GM12873 (cell line): Measurements from ENCODE around the gene SNX27.

ENCODE experiments used
- CTCF ChIP-seq: IDR thresholded peaks from 2 replicates; pipeline ENCODE4 v1.5.1; 2012; ENCODE audit warnings: low read depth, mild to moderate bottlenecking, moderate library complexity, low read length, control low read depth; ENCODE audit not compliant: insufficient read depth; ENCODE audit errors: missing control alignments

Gene SNX27

DNA sequence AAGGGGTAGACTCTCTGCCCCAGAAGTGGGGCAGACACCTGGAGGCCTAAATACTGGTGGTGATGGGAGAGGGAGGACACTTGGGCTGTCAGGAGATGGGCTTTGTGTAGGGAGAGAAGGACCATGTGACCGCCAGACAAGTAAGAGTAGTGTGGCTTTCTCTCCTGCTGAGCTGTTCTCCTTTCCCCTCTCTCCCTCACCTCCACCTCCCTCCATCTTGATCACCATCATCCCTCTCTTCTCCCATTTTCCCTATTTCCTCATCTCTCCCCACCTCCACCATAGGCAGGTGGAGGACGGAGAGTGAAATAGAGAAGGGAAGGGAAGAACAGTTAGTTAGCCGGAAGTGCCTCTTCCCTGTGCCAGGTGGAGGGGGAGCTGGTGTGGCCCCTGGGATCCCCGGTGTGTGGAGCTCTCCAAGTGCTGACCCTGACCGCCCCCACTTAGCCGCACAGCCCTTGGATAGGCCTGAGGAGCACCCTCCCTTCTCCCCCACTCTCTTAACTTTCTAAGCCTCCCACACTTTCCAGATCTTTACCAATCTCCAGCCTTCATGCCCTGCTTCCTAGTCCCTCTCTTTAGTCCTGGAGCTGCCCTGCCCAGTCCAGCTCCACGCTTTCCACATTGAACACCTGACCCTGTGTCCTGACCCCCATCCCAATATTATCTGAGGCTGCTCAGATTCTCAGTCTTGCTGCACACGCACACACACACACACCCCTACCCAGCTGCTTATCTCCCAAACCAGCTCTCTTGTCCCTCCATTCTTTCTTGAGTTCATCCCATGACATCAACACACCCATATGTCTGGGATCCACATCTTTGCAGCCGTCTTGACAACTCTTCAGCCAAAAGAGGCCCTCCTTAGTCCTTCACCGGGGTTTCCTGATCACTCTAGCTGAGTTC is 103.2 kb downstream of the SNX27 start:
- no peak for TF ChIP-seq CTCF

DNA sequence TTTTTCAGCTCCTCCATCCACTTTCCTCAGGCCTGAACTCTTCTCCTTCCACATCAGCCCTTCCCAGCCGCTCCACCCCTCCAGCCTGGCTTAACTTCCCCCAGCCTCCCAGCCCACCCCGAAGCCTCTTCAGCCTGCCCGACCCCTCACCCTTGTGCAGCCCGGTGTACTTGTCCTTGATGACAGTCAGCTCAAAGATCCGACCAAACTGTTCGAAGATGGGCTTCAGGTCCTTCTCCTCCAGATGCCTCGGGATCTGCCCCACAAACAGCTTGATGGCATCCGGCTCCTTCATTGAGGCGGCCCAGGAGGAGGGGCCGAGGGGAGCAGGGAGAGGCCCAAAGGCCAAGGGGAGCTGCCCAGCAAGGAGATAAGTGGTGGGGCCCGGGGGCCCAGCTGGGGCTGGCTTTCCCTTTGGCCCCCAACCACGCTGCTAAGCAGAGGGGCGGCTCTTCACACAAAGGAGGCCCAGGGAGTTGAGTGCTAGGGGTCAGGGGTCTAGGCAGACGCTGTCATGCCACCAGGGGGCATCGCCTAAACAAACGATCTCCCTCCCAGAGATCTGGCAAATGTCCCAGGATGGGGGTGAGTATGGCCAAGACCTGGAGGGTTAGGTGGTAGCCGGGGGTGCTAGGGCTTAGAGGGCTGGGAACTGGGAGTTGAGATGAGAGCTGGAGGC is 104.0 kb downstream of the SNX27 start:
- TF ChIP-seq CTCF, result peak; percentile 31

DNA sequence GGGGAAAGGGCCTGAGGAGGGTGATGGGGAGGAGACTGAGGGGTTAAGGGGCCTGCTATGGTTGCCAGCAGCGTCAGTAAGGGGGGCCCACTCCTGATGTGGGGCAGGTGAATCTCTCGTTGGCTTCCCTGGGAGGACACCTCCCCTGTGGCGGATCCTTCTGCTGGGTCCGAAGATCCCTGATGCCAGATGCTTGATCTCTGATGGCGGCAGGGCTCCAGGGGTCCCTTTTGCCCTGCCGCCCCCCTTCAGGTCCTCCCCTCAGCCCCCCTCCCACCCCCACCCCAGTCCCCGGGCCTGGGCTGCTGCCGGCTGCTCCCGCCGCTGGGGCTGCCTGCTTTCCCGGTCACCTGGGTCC is 104.5 kb downstream of the SNX27 start:
- TF ChIP-seq CTCF, result no peak

DNA sequence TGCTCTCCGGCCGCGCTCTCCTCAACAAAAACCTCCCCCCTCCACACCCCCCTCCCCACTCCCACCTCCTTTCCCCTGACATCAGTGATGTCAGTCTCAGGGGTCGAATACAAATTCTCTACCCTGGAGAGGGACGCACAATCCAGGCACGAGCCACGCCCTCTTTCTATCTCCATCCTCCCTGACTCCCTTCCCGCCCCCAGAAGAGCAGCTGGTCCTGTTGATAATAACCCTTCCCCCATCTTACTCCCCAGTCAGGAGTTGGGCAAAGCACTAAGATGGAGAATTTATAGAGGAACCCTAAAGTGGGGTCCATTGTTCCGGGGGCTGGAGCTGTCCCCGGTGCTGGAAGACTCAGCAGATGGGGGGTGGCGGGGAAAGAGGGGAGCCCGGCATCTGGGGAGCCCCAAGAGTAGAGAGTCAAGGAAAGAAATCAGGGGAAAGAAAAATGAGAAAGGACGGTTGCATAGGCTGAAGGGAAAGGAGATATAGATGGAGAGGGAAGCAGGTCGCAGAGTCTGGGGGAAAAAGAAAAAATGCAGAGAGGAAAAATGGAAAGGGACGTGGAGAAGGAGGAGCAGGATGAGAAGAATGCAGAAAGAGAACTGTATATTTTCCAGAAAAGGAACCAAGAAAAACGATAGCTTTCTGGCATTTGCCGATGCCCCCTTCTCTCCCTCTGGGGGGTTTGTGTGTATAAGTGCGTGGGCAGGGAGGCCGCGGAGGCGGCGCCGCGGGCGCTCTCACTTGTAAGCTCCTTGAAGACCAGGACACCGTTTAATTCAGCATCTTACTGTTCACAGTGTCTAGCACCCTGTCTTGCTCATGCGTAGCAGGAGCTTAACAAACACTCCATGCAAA is 105.2 kb downstream of the SNX27 start, which contains the start of gene CELF3:
Gene CELF3, minus strand, starts transcription at position 33 of the 861 bp plus-strand sequence. CDS start 783 bp downstream, outside the sequence.
- TF ChIP-seq CTCF, result no peak

- TF ChIP-seq CTCF, result no peak
Observed at GRCh38 chr1:151718011-151718431, 106.2 kb downstream of the SNX27 start.

GRCh38 chr1:151718666-151719065 is 106.8 kb downstream of the SNX27 start:
- no peak for TF ChIP-seq CTCF

- TF ChIP-seq CTCF, result no peak
Observed at GRCh38 chr1:151720125-151720524, 108.3 kb downstream of the SNX27 start.
